MM.1S (cell line): ENCODE results near the gene MON1B.

Experiments used
- EZH2phosphoT487 ChIP-seq: fragments of 300-600 bp; sonication (generic); IDR thresholded peaks from 2 replicates; pipeline ENCODE4 v1.6.1; 2018; ENCODE audit warnings: antibody characterized with exemption, low read length
- TF ChIP-seq, protein P1 (sequence below): fragments of 300-600 bp; sonication (generic); IDR thresholded peaks from 2 replicates; pipeline ENCODE4 v1.5.1; 2016; ENCODE audit warnings: antibody characterized with exemption, low read length, mixed read lengths

DNA sequence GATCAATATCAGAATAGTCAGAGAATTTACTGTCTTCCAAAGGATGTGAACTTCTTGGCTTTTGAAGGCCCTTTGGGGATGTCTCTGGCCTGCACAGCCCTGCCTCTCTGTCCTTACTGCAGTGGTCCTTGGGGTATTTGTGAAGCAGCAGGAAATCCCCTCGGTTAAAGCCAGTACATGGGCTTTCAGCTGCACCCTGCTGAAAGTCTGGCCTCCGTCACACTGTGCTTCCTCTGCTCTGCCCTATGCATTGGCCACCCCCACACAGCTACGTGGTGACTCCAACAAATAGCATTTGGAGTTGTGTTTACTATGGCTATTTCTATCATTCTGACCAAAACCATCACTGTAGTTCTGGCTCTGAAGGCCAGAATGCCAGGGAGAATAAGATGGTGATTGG is 29.4 kb downstream of the MON1B start:
- TF ChIP-seq, protein P1, sequence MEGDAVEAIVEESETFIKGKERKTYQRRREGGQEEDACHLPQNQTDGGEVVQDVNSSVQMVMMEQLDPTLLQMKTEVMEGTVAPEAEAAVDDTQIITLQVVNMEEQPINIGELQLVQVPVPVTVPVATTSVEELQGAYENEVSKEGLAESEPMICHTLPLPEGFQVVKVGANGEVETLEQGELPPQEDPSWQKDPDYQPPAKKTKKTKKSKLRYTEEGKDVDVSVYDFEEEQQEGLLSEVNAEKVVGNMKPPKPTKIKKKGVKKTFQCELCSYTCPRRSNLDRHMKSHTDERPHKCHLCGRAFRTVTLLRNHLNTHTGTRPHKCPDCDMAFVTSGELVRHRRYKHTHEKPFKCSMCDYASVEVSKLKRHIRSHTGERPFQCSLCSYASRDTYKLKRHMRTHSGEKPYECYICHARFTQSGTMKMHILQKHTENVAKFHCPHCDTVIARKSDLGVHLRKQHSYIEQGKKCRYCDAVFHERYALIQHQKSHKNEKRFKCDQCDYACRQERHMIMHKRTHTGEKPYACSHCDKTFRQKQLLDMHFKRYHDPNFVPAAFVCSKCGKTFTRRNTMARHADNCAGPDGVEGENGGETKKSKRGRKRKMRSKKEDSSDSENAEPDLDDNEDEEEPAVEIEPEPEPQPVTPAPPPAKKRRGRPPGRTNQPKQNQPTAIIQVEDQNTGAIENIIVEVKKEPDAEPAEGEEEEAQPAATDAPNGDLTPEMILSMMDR, result no peak
- no peak for TF ChIP-seq EZH2phosphoT487
